Measurements from ENCODE around the gene PPP2R5A.

GRCh38 chr1:212247988-212248387 lies 37.2 kb upstream of the PPP2R5A start:
- no peak for TF ChIP-seq POLR2A (IDR thresholded peaks at IDR 0.05; ENCODE audit: low read length)
- no peak for TF ChIP-seq GATA1 (IDR thresholded peaks at IDR 0.05; ENCODE audit: low read depth, low read length)
